Mesodermal cell (in vitro differentiated cells): ENCODE measurements around the gene NPAS3.

ENCODE experiments used
- H3K27ac ChIP-seq: 2 replicates; pipeline ENCODE4 v1.7.0; 2013; ENCODE audit warnings: mild to moderate bottlenecking, low read depth, low read length, moderate library complexity; ENCODE audit not compliant: severe bottlenecking
- H3K36me3 ChIP-seq: 2 replicates; pipeline ENCODE4 v1.7.1; 2013; ENCODE audit warnings: mild to moderate bottlenecking, low read length, moderate library complexity; ENCODE audit not compliant: control insufficient read depth, insufficient read depth
- H3K4me1 ChIP-seq: one replicate; pipeline ENCODE4 v1.7.1; 2013; ENCODE audit warnings: mild to moderate bottlenecking, low read length; ENCODE audit not compliant: insufficient read depth, control insufficient read depth, poor library complexity, severe bottlenecking
- H3K4me3 ChIP-seq: 2 replicates; pipeline ENCODE4 v1.7.0; 2013; ENCODE audit warnings: low read length, control low read depth, mild to moderate bottlenecking; ENCODE audit not compliant: insufficient read depth, poor library complexity, severe bottlenecking; ENCODE audit errors: extremely low read depth
- H3K9me3 ChIP-seq: 2 replicates; pipeline ENCODE4 v1.7.1; 2013; ENCODE audit warnings: mild to moderate bottlenecking, low read length, moderate library complexity; ENCODE audit not compliant: control insufficient read depth
- WGBS, 2 experiments: methylation state at CpG; one replicate each; pipeline ENCODE4 v1.1.5; 2013; ENCODE audit warnings: missing lambda C conversion rate in 2 of 2; ENCODE audit not compliant: insufficient coverage in 2 of 2; 5-methylcytosine and 5-hydroxymethylcytosine counted together

Gene NPAS3

DNA sequence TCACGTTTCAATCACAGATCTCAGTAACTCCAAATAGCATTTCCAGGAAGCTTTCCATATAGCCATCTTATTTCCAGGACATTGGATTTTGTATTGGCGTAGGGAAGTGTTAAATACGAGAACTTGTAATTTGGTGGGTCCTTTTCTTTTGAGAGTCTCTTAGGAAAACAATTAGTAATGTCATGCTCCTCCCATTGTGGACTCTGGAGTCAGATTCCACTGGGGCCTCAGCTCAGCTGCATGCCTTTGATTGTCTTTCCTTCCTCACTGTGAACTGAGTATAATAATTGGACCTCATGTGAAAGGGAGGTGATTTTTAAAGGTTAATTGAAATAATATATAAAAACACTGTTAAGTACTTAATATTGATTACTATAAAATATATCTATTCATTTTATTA is 462.6 kb downstream of the NPAS3 start:
- H3K36me3 ChIP-seq = no peaks in the 10 kb centered on the region
- H3K9me3 ChIP-seq = peaks cover 13% of the 10 kb centered on the region
- no CpG with 5 or more reads among the region's 3 CpGs for WGBS, 2 experiments
- no peaks in the 10 kb centered on the region for H3K4me1 ChIP-seq
- H3K27ac ChIP-seq = no peak overlapping the region
- H3K4me3 ChIP-seq = no peak overlapping the region

DNA sequence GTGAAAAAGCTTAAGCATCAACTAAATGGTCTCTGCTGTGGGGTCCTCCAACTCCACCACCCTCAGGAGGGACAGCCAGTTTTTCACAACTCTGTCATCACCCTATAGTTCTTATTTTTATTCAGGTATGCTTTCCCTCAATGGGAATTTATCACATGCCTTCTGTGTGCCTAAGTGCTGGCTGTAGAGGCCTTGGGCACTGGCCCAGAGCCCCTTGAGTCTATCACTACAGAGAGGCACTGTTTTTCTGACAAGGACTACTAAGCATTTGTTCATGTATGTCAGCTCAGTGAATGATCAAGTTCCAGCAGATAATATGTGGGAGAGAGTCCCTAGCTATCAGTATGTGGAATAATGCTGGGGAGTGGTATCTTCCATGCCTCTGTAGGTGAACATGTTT is 463.9 kb downstream of the NPAS3 start:
- H3K9me3 ChIP-seq = peaks cover 13% of the 10 kb centered on the region
- no peak overlapping the region for H3K27ac ChIP-seq
- no peaks in the 10 kb centered on the region for H3K4me1 ChIP-seq
- H3K36me3 ChIP-seq = no peaks in the 10 kb centered on the region
- H3K4me3 ChIP-seq = no peak overlapping the region

DNA sequence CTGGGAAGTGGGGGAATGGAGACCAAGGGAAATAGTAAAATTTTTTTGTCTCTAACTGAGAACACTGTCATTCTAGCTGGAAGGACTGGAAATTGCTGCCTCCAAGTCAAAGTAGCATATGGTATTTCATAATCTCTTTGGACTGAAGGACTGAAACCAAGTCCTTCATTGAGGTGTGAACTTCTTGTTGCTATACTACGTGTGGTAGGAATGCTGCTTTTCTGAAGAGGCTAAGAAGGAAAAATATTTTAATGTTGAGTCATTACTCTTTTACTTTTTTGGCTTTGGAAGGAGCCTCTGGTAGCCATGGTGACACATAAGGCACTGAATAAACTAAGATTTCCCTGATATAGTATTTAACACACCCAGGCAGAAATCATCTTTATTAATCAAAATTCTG is 465.4 kb downstream of the NPAS3 start:
- Histone ChIP-seq H3K36me3 (no peaks in the 10 kb centered on the region), H3K4me3 (no peak overlapping the region), H3K27ac (no peak overlapping the region), H3K4me1 (no peaks in the 10 kb centered on the region), H3K9me3 (peaks cover 13% of the 10 kb centered on the region)
- WGBS, 2 experiments = 83% methylated on average over 1 of the region's 1 CpG; no CpG with 5 or more reads in 1 of the 2 experiments

DNA sequence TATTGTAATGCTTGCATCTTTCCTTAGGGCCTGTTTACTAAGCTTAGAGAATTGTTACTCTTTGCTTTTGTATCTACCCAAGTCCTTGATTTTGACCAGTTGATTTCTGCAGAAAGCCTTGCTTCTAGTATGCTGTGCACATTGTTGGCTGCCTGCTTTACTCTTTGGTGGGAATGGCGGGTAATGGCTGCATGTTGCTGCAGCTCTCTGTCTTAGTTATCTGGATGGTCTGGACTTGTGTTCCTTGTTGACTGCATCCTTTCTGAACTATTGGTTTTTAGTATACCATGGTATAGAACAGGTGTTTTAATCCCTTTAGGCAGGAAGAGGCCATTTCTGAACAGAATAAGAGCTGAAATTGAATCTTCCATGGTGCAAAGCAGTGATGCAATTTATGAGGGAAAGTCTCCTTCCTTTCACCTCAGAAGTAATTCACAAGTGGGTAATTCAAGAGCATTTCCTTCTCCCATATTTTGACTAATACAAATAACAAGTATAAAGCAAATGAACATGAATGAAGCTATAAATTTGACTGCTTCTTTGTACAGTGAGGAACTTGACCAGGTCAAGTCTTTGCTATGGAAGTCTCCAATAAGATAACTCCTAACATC is 466.4 kb downstream of the NPAS3 start:
- WGBS, 2 experiments = no CpG with 5 or more reads among the region's 1 CpG
- Histone ChIP-seq H3K4me3 (no peak overlapping the region), H3K9me3 (peaks cover 13% of the 10 kb centered on the region), H3K27ac (no peak overlapping the region), H3K4me1 (no peaks in the 10 kb centered on the region), H3K36me3 (no peaks in the 10 kb centered on the region)

DNA sequence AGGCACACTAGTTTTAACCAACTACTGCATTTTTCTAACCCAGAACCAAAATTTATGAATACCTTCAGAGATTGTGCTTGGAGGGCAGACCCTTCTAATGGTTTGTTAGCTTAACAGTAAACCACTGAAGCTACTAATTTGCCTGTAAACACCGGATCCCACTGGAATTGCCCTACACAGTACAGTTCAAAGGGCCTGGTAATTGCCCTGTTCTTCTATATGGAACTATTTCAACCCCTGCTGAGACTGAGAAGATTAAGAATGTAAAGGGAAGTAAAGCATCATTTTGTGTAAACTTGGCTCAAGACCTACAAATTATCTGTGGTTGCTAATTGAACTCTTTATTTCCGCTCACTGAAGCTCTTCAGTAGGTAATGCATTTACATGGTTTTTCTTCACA is 468.1 kb downstream of the NPAS3 start:
- Histone ChIP-seq H3K4me3 (no peak overlapping the region), H3K27ac (no peak overlapping the region), H3K4me1 (no peaks in the 10 kb centered on the region), H3K36me3 (no peaks in the 10 kb centered on the region), H3K9me3 (peaks cover 13% of the 10 kb centered on the region)
- WGBS, 2 experiments = 100% methylated on average over 1 of the region's 2 CpGs

DNA sequence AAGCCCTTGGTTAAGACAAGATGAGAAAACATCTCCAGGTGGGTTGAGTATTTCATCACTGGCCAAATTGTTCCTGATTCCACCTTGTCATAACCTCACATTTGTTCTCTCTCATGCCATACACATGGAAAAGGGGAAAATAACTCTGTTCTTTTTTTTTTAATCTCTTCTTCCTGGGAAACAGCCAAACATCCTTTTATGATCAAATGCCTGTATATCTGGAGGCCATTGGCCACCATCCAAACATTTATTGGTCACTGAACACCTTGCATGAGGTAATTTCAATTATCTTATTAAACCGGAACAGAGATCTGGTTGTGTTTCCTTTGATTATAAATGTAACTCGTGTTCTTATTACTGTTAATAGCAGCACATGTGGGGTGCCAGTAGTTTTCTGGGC is 469.6 kb downstream of the NPAS3 start:
- Histone ChIP-seq H3K27ac (no peak overlapping the region), H3K4me1 (no peaks in the 10 kb centered on the region), H3K9me3 (peaks cover 8% of the 10 kb centered on the region), H3K4me3 (no peak overlapping the region), H3K36me3 (no peaks in the 10 kb centered on the region)
- WGBS, 2 experiments = 100% methylated on average over 1 of the region's 2 CpGs

DNA sequence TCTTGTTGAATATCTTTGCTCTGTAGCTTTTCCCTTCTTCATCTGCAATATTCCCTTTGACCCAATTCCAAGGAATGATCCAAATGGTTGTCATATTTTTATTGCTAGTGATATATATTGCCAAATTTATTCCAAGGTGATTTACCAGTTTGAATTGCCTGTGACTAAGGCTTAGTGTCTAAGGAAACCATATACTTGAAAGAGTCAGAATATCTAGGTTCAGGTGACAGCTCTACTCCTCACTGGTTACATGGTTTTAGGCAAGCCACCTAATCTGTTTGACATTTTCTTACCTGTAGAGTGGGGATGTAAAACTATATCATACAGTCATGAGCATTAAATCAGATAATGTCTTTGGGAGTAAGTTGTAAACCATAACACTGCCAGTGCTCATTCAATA is 473.8 kb downstream of the NPAS3 start:
- no peaks in the 10 kb centered on the region for H3K9me3 ChIP-seq
- peaks cover 4% of the 10 kb centered on the region for H3K4me1 ChIP-seq
- no peak overlapping the region for H3K27ac ChIP-seq
- no peaks in the 10 kb centered on the region for H3K36me3 ChIP-seq
- H3K4me3 ChIP-seq = no peak overlapping the region

DNA sequence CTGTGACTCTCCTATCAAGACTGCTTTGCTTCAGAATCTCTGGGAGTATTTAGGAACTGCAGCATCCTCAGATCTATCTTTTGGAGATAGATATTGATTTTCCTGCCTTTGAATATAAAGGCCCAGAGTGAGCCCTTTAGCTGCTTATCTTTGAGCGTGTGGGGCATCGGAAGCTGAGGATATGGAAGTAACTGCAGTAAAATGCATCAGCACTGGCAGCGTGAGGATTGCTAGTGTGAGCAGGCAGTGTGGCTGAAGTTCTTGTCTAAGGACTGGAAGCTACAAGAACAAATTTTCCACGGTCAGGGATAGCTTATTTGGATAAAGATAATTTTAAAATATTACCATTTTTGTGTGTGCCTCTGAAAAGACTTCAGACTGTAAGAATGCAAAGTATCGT is 474.7 kb downstream of the NPAS3 start:
- Histone ChIP-seq H3K9me3 (no peaks in the 10 kb centered on the region), H3K27ac (no peak overlapping the region), H3K4me3 (no peak overlapping the region), H3K36me3 (no peaks in the 10 kb centered on the region), H3K4me1 (peaks cover 4% of the 10 kb centered on the region)
- WGBS, 2 experiments = 84 to 94% methylated on average over 3 of the region's 5 CpGs

DNA sequence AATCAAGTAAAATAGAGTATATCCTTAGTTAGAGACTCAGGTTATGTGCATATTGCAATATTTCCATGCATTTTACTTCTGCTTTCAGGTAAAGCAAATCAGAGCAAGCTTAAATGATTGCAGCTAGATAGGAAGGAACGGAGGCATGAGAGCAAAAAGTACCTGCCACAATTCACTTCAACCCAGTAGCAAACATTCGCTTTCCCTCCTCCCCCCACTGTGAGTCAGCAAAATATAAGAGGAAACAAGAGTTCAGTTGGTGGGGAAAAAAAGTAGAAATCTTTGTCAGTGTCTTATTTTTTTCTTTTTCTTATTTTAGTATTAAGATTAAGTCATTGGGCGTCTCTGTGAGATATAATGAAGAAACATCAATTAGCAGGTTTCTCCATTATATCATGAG is 475.4 kb downstream of the NPAS3 start:
- Histone ChIP-seq H3K27ac (no peak overlapping the region), H3K4me1 (peaks cover 4% of the 10 kb centered on the region), H3K4me3 (no peak overlapping the region), H3K36me3 (no peaks in the 10 kb centered on the region), H3K9me3 (no peaks in the 10 kb centered on the region)
- no CpG with 5 or more reads among the region's 3 CpGs for WGBS, 2 experiments

DNA sequence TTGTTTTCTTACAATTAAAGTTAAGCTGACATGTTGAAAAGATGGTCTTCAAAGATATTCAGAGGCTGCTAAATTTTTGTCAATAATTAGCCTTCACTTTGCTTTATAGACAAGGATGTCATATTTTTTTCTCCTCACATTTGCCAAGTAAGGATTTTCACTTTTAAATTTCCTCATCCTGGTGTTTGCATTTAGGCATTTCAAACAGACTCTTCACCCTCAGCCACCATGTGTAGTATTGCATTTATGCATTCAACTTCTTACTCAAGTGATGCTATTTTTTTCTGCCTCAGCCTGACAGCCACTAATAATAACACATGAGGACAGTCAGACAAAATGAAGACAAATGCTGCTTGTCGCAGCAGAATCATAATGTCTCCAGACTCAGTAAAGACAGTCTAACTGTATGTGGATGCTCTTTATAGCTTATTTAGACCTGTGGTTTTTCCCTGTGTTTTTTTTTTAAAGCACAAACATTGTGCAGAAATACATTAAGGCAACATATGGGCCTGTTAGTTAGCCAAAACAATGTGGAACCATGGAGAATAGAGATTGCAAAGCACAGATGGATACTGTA is 481.5 kb downstream of the NPAS3 start:
- H3K4me1 ChIP-seq = no peaks in the 10 kb centered on the region
- no peaks in the 10 kb centered on the region for H3K9me3 ChIP-seq
- no peak overlapping the region for H3K27ac ChIP-seq
- no CpG with 5 or more reads among the region's 1 CpG for WGBS, 2 experiments
- H3K4me3 ChIP-seq = no peak overlapping the region
- H3K36me3 ChIP-seq = no peaks in the 10 kb centered on the region

DNA sequence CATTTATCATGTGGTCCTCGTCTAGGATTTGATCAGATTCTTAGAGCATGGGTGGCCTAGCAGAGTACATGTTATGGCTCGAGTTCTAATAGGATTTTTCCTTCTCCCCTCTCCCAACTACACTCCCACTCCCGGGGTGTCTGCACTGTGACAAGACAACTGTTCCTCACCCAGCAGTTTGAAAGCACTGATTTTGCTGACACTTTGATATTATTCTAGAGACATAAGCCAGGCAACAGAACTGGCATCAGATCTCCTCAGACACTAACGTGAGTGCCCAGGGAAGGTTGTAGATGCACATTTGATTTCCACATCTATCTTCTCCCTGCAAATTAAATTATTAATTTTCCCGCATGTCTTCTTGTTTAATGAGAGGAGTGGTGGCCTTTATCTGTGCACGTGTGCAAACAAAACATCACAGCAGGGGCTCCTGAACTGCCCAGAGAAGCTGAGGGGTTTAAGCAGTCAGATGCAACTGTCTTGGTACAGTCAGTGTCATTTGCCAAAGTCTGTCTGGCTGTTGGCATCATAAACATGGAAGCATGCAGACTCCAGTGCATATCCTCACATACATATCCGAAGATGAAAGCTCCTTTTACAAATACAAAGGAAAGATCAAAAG is 491.8 kb downstream of the NPAS3 start:
- Histone ChIP-seq H3K27ac (no peak overlapping the region), H3K36me3 (no peaks in the 10 kb centered on the region), H3K9me3 (no peaks in the 10 kb centered on the region), H3K4me3 (no peak overlapping the region), H3K4me1 (no peaks in the 10 kb centered on the region)
- 85 to 87% methylated on average over 3 to 5 of the region's 7 CpGs for WGBS, 2 experiments
